ENCODE results near the gene ANKS3.
"Not testable (repeated sequence)": the region's sequence is repeated elsewhere in the genome, so short reads cannot be mapped to it uniquely, and the experiment has no call there.

ANKS3 gene

DNA sequence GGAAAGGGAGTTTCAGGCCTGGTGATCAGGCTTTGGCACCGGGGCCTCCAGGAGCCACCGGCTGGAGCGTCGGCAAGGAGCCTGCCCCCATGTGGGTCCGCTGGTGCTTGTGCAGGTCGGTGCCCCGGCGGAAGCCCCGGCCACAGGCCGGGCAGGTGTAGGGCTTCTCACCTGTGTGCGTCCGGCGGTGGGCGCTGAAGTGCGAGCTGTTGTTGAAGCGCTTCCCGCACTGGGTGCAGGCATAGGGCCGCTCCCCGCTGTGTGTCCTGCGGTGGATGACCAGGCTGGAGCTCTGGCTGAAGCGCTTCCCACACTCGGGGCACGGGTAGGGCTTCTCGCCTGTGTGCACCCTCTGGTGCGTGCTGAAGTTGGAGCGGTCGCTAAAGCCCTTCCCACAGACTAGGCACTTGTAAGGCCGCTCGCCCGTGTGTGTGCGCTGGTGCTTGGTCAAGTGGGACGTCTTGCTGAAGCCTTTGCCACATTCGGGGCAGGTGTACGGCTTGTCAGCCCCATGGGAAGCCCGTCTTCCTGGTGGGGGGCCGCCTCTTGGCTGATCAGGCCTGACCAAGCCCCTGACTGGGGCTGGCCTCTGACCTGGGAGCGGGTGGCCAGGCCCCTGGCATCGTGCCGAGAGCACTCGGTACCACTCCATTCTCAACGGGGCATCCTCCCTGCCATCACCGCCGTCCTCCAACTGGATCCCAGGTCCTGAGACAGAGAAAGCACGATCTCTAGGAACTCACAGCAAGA is 18.5 kb upstream of the ANKS3 start:
- DNase-seq (ENCODE audit: insufficient read length), result no peak
- TF ChIP-seq TAF1 (IDR thresholded peaks at IDR 0.05; ENCODE audit: borderline replicate concordance, low read depth, low read length) (no peak), POLR2A (IDR thresholded peaks at IDR 0.05; ENCODE audit: low read depth, low read length) (no peak), POLR2AphosphoS5 (IDR thresholded peaks at IDR 0.05; ENCODE audit: low read depth, low read length) (no peak)
- no peak for FAIRE-seq

GRCh38 chr16:4750896-4751295 is 16.8 kb upstream of the ANKS3 start:
- DNase-seq (ENCODE audit: insufficient read length), result no peak
- TF ChIP-seq POLR2A (IDR thresholded peaks at IDR 0.05; ENCODE audit: low read depth, low read length) (no peak), POLR2AphosphoS5 (IDR thresholded peaks at IDR 0.05; ENCODE audit: low read depth, low read length) (no peak), TAF1 (IDR thresholded peaks at IDR 0.05; ENCODE audit: borderline replicate concordance, low read depth, low read length) (no peak)
- FAIRE-seq, result no peak

DNA sequence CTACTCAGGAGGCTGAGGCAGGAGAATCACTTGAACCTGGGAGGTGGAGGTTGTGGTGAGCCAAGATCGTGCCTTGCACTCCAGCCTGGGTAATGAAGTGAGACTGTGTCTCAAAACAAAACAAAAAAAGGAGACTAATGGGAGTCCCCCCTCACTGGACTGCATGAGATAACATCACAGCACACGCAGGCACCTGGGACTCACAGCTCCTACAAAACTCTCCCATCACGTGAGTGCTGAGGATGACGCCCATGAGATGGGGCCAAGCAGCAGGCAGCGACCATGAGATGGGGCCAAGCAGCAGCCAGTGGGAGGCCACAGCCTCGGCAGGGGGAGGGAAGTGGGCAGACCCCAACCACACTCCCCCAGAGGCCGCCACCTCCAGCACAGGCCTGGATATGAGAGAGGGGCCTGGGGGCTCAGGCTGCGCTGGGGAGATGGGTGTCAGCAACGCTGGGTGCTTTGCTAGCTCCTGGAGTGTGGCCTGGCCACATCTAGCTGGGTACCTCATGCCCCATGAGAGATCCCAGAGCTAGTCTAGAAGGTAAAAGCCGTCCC is 15.7 kb upstream of the ANKS3 start:
- FAIRE-seq, result no peak
- no peak for DNase-seq (ENCODE audit: insufficient read length)
- TF ChIP-seq POLR2AphosphoS5 (IDR thresholded peaks at IDR 0.05; ENCODE audit: low read depth, low read length), result no peak
- TF ChIP-seq TAF1 (IDR thresholded peaks at IDR 0.05; ENCODE audit: borderline replicate concordance, low read depth, low read length), result no peak
- no peak for TF ChIP-seq POLR2A (IDR thresholded peaks at IDR 0.05; ENCODE audit: low read depth, low read length)

GRCh38 chr16:4748682-4749411 is 14.8 kb upstream of the ANKS3 start:
- no peak for TF ChIP-seq POLR2A (IDR thresholded peaks at IDR 0.05; ENCODE audit: low read depth, low read length)
- TF ChIP-seq POLR2AphosphoS5 (IDR thresholded peaks at IDR 0.05; ENCODE audit: low read depth, low read length), result no peak
- TF ChIP-seq TAF1 (IDR thresholded peaks at IDR 0.05; ENCODE audit: borderline replicate concordance, low read depth, low read length), result no peak
- no peak for FAIRE-seq
- DNase-seq (ENCODE audit: insufficient read length), result no peak

DNA sequence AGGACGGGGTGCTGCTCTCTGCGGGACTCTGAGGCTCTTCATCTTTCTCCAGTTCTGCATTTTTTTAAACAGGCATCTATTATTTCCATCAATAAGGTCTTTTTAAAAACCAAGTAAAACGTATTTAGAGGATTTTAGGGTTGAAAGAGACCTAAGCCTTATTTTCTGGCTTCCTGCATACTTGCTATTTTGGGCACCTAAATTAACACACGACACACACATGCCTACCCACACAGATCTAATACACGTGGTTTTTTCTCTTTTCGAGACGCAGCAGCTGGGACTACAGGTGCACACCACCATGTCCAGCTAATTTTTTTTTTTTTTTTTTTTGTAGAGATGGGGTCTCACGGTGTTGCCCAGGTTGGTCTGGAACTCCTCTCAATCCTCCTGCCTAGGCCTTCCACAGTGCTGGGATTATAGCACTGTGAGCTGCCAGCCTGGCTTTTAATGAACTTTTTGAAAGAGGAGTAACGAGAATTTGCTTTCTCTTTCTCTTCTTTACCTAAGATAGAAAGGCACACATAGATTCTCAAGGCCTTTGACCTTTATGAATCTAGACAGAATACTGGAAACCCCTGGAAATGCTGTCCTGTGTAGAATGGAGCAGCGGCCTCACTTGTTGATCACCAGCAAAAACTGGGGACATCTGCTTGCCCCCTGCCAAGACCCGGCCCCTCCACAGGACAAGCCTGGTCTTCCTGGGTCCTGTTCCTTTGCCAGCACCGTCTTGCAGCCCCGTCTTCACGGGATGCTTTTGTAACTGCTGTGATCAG is 14.0 kb upstream of the ANKS3 start:
- no peak for FAIRE-seq
- no peak for DNase-seq (ENCODE audit: insufficient read length)
- TF ChIP-seq TAF1 (IDR thresholded peaks at IDR 0.05; ENCODE audit: borderline replicate concordance, low read depth, low read length) (no peak), POLR2AphosphoS5 (IDR thresholded peaks at IDR 0.05; ENCODE audit: low read depth, low read length) (no peak), POLR2A (IDR thresholded peaks at IDR 0.05; ENCODE audit: low read depth, low read length) (no peak)

DNA sequence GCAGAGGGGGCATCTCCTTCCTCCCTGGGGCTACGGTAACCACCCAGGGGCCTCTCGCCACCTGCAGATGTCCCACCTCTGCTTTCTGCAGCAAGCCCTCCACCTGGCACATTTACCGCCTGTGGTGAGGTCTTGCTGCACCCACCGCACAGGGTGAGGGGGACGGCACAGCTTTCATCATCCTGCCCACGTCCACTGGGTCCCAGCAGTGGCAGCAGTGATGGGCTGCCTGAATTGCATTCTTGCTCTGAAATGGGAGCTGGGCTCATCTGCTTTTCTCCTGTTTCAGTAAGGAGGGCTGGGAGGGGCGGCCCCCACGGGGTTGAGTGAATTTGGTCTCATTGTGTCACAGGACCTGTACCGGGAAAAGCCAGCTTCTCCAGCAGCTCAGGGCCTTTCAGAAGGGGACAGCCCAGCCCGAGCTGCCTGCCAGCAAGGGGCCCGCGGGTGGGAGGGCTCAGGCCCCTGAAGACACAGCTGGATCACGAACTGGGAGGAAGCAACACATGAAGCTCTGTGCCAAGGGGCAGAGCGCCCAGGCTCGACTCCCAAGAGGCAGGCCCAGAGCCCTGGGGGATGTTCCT is 13.0 kb upstream of the ANKS3 start:
- FAIRE-seq (no peak), DNase-seq (ENCODE audit: insufficient read length) (no peak)
- TF ChIP-seq TAF1 (IDR thresholded peaks at IDR 0.05; ENCODE audit: borderline replicate concordance, low read depth, low read length), result no peak
- TF ChIP-seq POLR2AphosphoS5 (IDR thresholded peaks at IDR 0.05; ENCODE audit: low read depth, low read length), result no peak
- no peak for TF ChIP-seq POLR2A (IDR thresholded peaks at IDR 0.05; ENCODE audit: low read depth, low read length)

- FAIRE-seq, result no peak
- DNase-seq (ENCODE audit: insufficient read length), result no peak
- TF ChIP-seq POLR2A (IDR thresholded peaks at IDR 0.05; ENCODE audit: low read depth, low read length) (no peak), TAF1 (IDR thresholded peaks at IDR 0.05; ENCODE audit: borderline replicate concordance, low read depth, low read length) (no peak), POLR2AphosphoS5 (IDR thresholded peaks at IDR 0.05; ENCODE audit: low read depth, low read length) (no peak)
These were observed 12.1 kb upstream of the ANKS3 start for GRCh38 chr16:4746215-4746614.

DNA sequence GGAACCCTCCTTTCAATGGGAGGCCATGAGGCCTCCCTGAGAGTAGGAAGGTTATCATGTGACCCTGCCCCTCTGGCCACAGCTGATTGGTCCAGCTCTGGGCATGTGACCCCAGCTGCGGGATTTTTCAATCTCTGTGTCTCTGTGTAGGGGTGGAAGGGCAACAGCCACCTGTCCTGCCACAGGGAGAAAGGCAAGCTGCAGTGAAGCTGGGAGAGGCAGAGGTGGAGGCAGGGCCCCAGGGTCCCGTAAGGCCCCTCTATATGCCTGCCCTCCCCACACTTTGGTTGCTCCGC is 11.2 kb upstream of the ANKS3 start:
- DNase-seq (ENCODE audit: insufficient read length), result no peak
- TF ChIP-seq POLR2A (IDR thresholded peaks at IDR 0.05; ENCODE audit: low read depth, low read length) (no peak), TAF1 (IDR thresholded peaks at IDR 0.05; ENCODE audit: borderline replicate concordance, low read depth, low read length) (no peak), POLR2AphosphoS5 (IDR thresholded peaks at IDR 0.05; ENCODE audit: low read depth, low read length) (no peak)
- no peak for FAIRE-seq

DNA sequence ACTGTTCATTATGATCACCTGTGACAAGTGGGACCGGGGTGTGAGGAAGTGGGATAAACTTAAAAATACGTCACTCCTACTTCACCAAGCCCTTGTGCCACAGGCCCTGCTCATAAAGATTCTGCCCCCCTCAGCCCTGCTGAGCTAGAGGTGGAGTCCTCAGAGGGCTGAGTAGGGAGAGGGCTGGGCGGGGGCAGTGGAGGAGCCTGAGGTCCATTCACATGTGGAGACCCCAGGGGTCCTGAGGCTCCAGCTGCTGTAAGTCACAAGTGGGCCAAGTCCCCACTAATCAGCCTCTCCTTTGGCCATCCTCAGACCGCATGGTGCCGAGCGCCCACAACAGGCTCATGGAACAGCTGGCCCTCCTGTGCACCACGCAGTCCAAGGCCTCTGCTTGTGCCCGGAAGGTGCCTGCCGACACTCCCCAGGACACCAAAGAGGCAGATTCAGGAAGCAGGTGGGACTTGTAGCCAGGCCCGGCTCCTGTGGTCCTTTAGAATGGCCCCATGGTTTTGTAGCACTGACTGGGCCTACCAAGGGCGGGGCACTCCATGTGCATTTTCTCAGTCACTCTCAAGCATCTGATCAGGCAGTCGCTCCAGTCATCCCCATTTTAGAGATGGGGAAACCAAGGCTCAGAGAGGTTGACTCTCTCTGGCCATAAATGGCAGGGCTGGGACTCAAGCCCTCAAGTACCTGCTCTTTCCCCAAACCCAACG is 10.6 kb upstream of the ANKS3 start:
- FAIRE-seq, result no peak
- TF ChIP-seq POLR2AphosphoS5 (IDR thresholded peaks at IDR 0.05; ENCODE audit: low read depth, low read length) (no peak), TAF1 (IDR thresholded peaks at IDR 0.05; ENCODE audit: borderline replicate concordance, low read depth, low read length) (no peak), POLR2A (IDR thresholded peaks at IDR 0.05; ENCODE audit: low read depth, low read length) (no peak)

GRCh38 chr16:4743226-4743878 is 9.3 kb upstream of the ANKS3 start:
- TF ChIP-seq POLR2AphosphoS5 (IDR thresholded peaks at IDR 0.05; ENCODE audit: low read depth, low read length) (no peak), TAF1 (IDR thresholded peaks at IDR 0.05; ENCODE audit: borderline replicate concordance, low read depth, low read length) (no peak), POLR2A (IDR thresholded peaks at IDR 0.05; ENCODE audit: low read depth, low read length) (no peak)
- DNase-seq (ENCODE audit: insufficient read length) (no peak), FAIRE-seq (no peak)

More for the DNA sequence above, 10.6 kb upstream of the ANKS3 start:
- DNase-seq (ENCODE audit: insufficient read length), result no peak

DNA sequence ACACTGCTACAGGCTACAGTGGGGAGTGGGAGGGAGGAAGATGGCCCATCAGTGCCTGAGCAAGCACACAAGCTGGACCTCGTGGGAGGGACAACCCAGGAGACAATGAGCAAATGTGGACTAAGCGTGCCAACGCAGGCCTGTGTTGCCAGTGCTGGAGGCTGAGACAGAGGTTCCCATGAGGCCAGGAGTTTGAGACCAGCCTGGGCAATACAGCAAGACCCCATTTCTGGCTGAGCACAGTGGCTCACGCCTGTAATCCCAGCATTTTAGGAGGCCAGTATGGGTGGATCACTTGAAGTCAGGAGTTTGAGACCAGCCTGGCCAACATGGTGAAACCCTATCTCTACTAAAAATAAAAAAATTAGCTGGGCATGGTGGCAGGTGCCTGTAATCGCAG is 4.3 kb upstream of the ANKS3 start:
- FAIRE-seq; DNase-seq (ENCODE audit: insufficient read length): not testable (repeated sequence)

Measured in GM12892 (cell line).